ENCODE data around the gene TBX20.

Gene TBX20

GRCh38 chr7:35254496-35255442, 869 bp upstream of the TBX20 start:
- peak overlapping the region in 1 of 2 donors; percentile 68 for H3K4me3 ChIP-seq (ENCODE audit: low read length in 2 of 2)
- H3K36me3 ChIP-seq (ENCODE audit: control insufficient read depth in 2 of 2, insufficient read depth in 2 of 2, low read length in 2 of 2) = no peaks in the 10 kb centered on the region
- peaks cover 18% of the 10 kb centered on the region for H3K4me1 ChIP-seq (ENCODE audit: control insufficient read depth, insufficient read depth, low read length)
- H3K9me3 ChIP-seq (ENCODE audit: control insufficient read depth in 2 of 2, low read length in 2 of 2) = no peaks in the 10 kb centered on the region
- peaks cover 90 to 96% of the 10 kb centered on the region in 2 donors for H3K27me3 ChIP-seq (ENCODE audit: control insufficient read depth in 1 of 2, insufficient read depth in 2 of 2, low read length in 2 of 2)
- no peak overlapping the region for H3K9ac ChIP-seq (ENCODE audit: low read length in 2 of 2)
- H3K27ac ChIP-seq (ENCODE audit: low read length) = no peak overlapping the region

GRCh38 chr7:35253460-35253709, 515 bp downstream of the TBX20 start:
- H3K4me3 ChIP-seq (ENCODE audit: low read length in 2 of 2) = peak overlapping the region in 1 of 2 donors; percentile 68
- H3K36me3 ChIP-seq (ENCODE audit: control insufficient read depth in 2 of 2, insufficient read depth in 2 of 2, low read length in 2 of 2) = no peaks in the 10 kb centered on the region
- H3K27ac ChIP-seq (ENCODE audit: low read length) = no peak overlapping the region

DNA sequence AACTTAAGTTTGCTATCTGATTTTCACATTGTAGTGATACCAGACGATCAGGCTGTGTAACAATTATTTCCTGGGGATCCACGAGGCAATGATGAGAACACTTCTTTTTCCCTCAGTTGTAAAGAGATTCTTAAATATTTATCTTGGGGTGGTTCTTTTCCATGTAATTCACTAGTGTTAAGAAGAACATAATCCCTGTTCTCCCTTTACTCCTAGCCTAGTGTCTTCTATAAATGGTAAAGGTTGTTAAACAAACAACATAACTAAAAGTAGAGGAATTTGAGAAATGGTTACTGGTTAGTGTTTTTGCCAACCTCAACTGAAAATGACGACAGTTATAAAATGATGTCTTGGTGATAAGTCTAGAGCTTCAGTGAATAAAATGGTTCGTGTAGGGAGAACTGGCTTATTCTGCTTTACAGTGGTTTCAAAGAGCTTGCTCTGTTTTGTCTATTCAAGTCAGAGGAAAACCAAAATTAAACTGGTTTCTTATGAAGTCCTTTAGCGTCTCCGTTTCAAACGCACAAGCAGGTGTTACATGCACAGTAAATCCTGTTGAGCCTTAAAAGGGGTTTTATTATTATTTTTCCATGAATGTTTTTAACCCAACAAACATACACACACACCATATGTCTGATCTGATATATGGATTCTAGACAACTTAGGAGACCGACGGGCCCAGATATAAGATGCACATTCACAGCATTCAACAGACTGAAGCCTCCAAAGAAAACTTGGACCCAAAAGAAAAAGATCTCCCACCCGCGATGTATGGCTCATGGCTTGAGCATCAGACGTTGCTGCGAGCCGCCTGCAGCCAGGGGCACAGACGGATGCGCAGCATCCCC, 1.1 kb downstream of the TBX20 start:
- Histone ChIP-seq H3K9me3 (ENCODE audit: control insufficient read depth in 2 of 2, low read length in 2 of 2) (no peaks in the 10 kb centered on the region), H3K9ac (ENCODE audit: low read length in 2 of 2) (no peak overlapping the region), H3K27me3 (ENCODE audit: control insufficient read depth in 1 of 2, insufficient read depth in 2 of 2, low read length in 2 of 2) (peaks cover 83 to 94% of the 10 kb centered on the region in 2 donors), H3K27ac (ENCODE audit: low read length) (no peak overlapping the region), H3K4me1 (ENCODE audit: control insufficient read depth, insufficient read depth, low read length) (peaks cover 12% of the 10 kb centered on the region), H3K4me3 (ENCODE audit: low read length in 2 of 2) (peak overlapping the region in 1 of 2 donors; percentile 68), H3K36me3 (ENCODE audit: control insufficient read depth in 2 of 2, insufficient read depth in 2 of 2, low read length in 2 of 2) (no peaks in the 10 kb centered on the region)

More at GRCh38 chr7:35253460-35253709, 515 bp downstream of the TBX20 start:
- H3K9me3 ChIP-seq (ENCODE audit: control insufficient read depth in 2 of 2, low read length in 2 of 2) = no peaks in the 10 kb centered on the region
- H3K9ac ChIP-seq (ENCODE audit: low read length in 2 of 2) = no peak overlapping the region
- H3K4me1 ChIP-seq (ENCODE audit: control insufficient read depth, insufficient read depth, low read length) = peaks cover 18% of the 10 kb centered on the region
- H3K27me3 ChIP-seq (ENCODE audit: control insufficient read depth in 1 of 2, insufficient read depth in 2 of 2, low read length in 2 of 2) = peaks cover 87 to 96% of the 10 kb centered on the region in 2 donors

GRCh38 chr7:35251606-35252310, 2.1 kb downstream of the TBX20 start:
- Histone ChIP-seq H3K4me3 (ENCODE audit: low read length in 2 of 2) (no peak overlapping the region), H3K27ac (ENCODE audit: low read length) (no peak overlapping the region), H3K9ac (ENCODE audit: low read length in 2 of 2) (no peak overlapping the region), H3K27me3 (ENCODE audit: control insufficient read depth in 1 of 2, insufficient read depth in 2 of 2, low read length in 2 of 2) (peaks cover 80 to 89% of the 10 kb centered on the region in 2 donors), H3K9me3 (ENCODE audit: control insufficient read depth in 2 of 2, low read length in 2 of 2) (no peaks in the 10 kb centered on the region), H3K36me3 (ENCODE audit: control insufficient read depth in 2 of 2, insufficient read depth in 2 of 2, low read length in 2 of 2) (no peaks in the 10 kb centered on the region), H3K4me1 (ENCODE audit: control insufficient read depth, insufficient read depth, low read length) (peaks cover 9% of the 10 kb centered on the region)

GRCh38 chr7:35250941-35251340, 3.0 kb downstream of the TBX20 start:
- Histone ChIP-seq H3K9me3 (ENCODE audit: control insufficient read depth in 2 of 2, low read length in 2 of 2) (no peaks in the 10 kb centered on the region), H3K27me3 (ENCODE audit: control insufficient read depth in 1 of 2, insufficient read depth in 2 of 2, low read length in 2 of 2) (peaks cover 72 to 84% of the 10 kb centered on the region in 2 donors), H3K4me3 (ENCODE audit: low read length in 2 of 2) (no peak overlapping the region), H3K9ac (ENCODE audit: low read length in 2 of 2) (no peak overlapping the region), H3K36me3 (ENCODE audit: control insufficient read depth in 2 of 2, insufficient read depth in 2 of 2, low read length in 2 of 2) (no peaks in the 10 kb centered on the region), H3K27ac (ENCODE audit: low read length) (no peak overlapping the region), H3K4me1 (ENCODE audit: control insufficient read depth, insufficient read depth, low read length) (peaks cover 9% of the 10 kb centered on the region)

DNA sequence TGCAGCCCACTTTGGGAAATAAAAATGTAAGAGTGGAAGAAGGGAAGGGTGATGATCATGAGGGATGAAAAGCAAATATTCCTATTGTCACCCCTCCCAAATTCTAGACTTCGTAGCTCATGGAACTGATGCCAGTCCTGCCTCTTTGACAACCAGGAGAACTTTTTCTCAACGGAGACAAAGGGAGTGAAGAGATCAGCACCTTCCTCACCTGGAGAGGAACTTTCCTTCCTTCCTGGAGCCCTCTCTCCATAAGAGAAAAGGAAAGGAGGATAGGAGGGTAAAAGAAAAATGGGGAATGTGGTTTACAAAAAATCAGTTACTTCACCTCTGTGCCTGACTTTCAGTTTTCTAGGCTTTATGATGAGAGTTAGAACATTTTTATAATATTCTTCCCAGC, 3.4 kb downstream of the TBX20 start:
- peaks cover 68 to 83% of the 10 kb centered on the region in 2 donors for H3K27me3 ChIP-seq (ENCODE audit: control insufficient read depth in 1 of 2, insufficient read depth in 2 of 2, low read length in 2 of 2)
- no peak overlapping the region for H3K27ac ChIP-seq (ENCODE audit: low read length)
- no peaks in the 10 kb centered on the region for H3K9me3 ChIP-seq (ENCODE audit: control insufficient read depth in 2 of 2, low read length in 2 of 2)
- H3K36me3 ChIP-seq (ENCODE audit: control insufficient read depth in 2 of 2, insufficient read depth in 2 of 2, low read length in 2 of 2) = no peaks in the 10 kb centered on the region
- no peak overlapping the region for H3K9ac ChIP-seq (ENCODE audit: low read length in 2 of 2)
- peaks cover 9% of the 10 kb centered on the region for H3K4me1 ChIP-seq (ENCODE audit: control insufficient read depth, insufficient read depth, low read length)
- H3K4me3 ChIP-seq (ENCODE audit: low read length in 2 of 2) = no peak overlapping the region

- Histone ChIP-seq H3K36me3 (ENCODE audit: control insufficient read depth in 2 of 2, insufficient read depth in 2 of 2, low read length in 2 of 2) (no peaks in the 10 kb centered on the region), H3K27ac (ENCODE audit: low read length) (no peak overlapping the region)
Measured at GRCh38 chr7:35249537-35249907, 4.4 kb downstream of the TBX20 start.

DNA sequence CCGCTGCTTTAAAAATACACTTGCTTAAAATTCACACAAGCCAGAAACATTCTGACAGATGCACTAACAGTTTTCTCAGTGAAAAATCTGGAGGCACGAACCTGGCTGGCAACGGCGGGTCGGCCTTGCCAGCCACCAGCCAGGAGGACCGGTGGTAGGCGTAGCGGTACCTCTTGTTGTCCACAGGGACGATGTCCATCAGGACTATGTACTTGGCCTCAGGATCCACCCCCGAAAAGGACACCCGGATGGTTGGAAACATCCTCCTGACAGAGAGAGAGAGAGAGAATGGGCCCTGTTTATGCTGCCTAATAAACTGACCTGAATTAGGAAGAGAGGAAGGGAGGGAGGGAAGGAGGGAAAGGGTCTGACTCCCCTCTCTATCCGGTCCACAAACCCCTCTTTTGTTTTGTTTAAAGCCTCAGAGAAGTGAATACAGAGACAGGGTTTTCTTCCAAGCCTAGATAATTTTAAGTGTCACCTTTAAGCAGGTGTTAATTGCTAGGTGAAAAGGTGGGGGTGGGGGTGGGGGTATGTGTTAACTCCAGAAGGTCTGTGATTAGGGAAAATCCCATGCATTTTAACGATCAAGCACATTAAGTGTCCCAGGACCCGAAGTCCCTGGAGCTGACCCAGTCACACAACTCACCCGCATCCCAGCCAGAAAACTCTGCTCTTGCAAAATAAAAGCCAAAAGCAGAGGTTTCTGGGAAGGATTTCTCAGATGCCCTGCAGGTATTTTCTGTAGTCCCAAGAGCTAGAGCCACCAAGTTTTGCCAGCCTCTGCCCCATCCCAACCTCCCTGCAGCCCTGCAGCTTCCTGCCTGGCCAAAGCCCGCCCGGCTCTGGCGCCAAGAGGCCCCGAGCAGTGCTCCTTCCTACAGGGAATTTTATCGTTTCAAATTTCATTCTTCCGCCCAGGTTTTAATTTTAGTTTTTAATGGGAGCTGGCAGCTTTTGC, 5.0 kb downstream of the TBX20 start:
- Histone ChIP-seq H3K9ac (ENCODE audit: low read length in 2 of 2) (no peak overlapping the region), H3K4me3 (ENCODE audit: low read length in 2 of 2) (no peak overlapping the region), H3K9me3 (ENCODE audit: control insufficient read depth in 2 of 2, low read length in 2 of 2) (no peaks in the 10 kb centered on the region), H3K27ac (ENCODE audit: low read length) (no peak overlapping the region), H3K27me3 (ENCODE audit: control insufficient read depth in 1 of 2, insufficient read depth in 2 of 2, low read length in 2 of 2) (peaks cover 59 to 75% of the 10 kb centered on the region in 2 donors), H3K36me3 (ENCODE audit: control insufficient read depth in 2 of 2, insufficient read depth in 2 of 2, low read length in 2 of 2) (no peaks in the 10 kb centered on the region), H3K4me1 (ENCODE audit: control insufficient read depth, insufficient read depth, low read length) (peaks cover 5% of the 10 kb centered on the region)

More at GRCh38 chr7:35249537-35249907, 4.4 kb downstream of the TBX20 start:
- H3K4me3 ChIP-seq (ENCODE audit: low read length in 2 of 2) = no peak overlapping the region
- H3K9ac ChIP-seq (ENCODE audit: low read length in 2 of 2) = no peak overlapping the region
- H3K27me3 ChIP-seq (ENCODE audit: control insufficient read depth in 1 of 2, insufficient read depth in 2 of 2, low read length in 2 of 2) = peaks cover 63 to 81% of the 10 kb centered on the region in 2 donors
- no peaks in the 10 kb centered on the region for H3K9me3 ChIP-seq (ENCODE audit: control insufficient read depth in 2 of 2, low read length in 2 of 2)
- peaks cover 9% of the 10 kb centered on the region for H3K4me1 ChIP-seq (ENCODE audit: control insufficient read depth, insufficient read depth, low read length)

DNA sequence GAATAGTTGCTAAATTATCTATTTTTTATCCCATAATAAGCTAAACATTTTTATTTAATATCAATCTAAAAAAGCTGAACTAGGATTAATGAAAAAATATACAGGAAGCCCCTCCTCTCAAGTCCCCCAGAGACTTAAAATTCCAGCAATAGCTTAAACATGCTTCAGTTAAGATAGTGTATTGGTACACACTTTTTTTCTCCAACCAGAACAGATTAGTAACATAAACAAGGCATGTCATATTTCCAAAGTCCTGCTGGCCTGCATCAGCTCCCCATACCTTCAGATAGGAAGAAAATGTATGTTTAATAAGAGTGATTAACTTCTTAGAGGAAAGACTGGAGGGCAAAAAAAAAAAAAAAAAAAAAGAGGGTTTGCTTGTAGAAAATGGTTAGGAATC, 7.1 kb downstream of the TBX20 start:
- H3K27me3 ChIP-seq (ENCODE audit: control insufficient read depth in 1 of 2, insufficient read depth in 2 of 2, low read length in 2 of 2) = peaks cover 50 to 56% of the 10 kb centered on the region in 2 donors
- no peaks in the 10 kb centered on the region for H3K4me1 ChIP-seq (ENCODE audit: control insufficient read depth, insufficient read depth, low read length)
- H3K4me3 ChIP-seq (ENCODE audit: low read length in 2 of 2) = no peak overlapping the region
- no peak overlapping the region for H3K9ac ChIP-seq (ENCODE audit: low read length in 2 of 2)
- H3K9me3 ChIP-seq (ENCODE audit: control insufficient read depth in 2 of 2, low read length in 2 of 2) = no peaks in the 10 kb centered on the region
- no peak overlapping the region for H3K27ac ChIP-seq (ENCODE audit: low read length)
- H3K36me3 ChIP-seq (ENCODE audit: control insufficient read depth in 2 of 2, insufficient read depth in 2 of 2, low read length in 2 of 2) = no peaks in the 10 kb centered on the region
